Spleen (tissue), 7 donors: ENCODE data around the gene NKTR.

ENCODE experiments used
- CTCF ChIP-seq, 11 experiments: fragments of 200-600 bp in 7 of 11; fragments of 450-650 bp in 4 of 11; sonication (generic) in 4 of 11; IDR thresholded peaks in 8 of 11; conservative IDR thresholded peaks in 3 of 11; 1 replicate in 7 of 11; 2 replicates in 4 of 11; pipeline versions ENCODE4 v1.4.0 to v1.8.0; 2016 to 2021; ENCODE audit warnings: antibody characterized with exemption in 11 of 11, inconsistent platforms in 4 of 11, mild to moderate bottlenecking in 1 of 11
- POLR2A ChIP-seq, 3 donors: fragments of 450-650 bp; IDR thresholded peaks; one replicate each; pipeline ENCODE4 v1.5.1; 2017; ENCODE audit warnings: antibody characterized with exemption in 3 of 3, mild to moderate bottlenecking in 1 of 3
- donor health status: DM: no; HTN: no; CAD: no; lungs with moderate emphysema.
- donor health status: DM: no; HTN: no; CAD: no.
- donor health status: DM: no; HTN: no; CAD: no.

GRCh38 chr3:42688016-42688415 lies 87.5 kb downstream of the NKTR start:
- TF ChIP-seq POLR2A (IDR thresholded peaks at IDR 0.05): no peak
- no peak for TF ChIP-seq CTCF (IDR thresholded peaks at IDR 0.05 in 8 of 11, conservative IDR thresholded peaks at IDR 0.05 in 3 of 11)
